ENCODE measurements around the gene JAG1. TPM values are rescaled to one million over a fixed set of nuclear protein-coding genes. Genes with fewer than 3 reads are reported as not detected.
A peak's percentile ranks its signal among the peaks of the same experiment; 100 is the strongest.

Gene JAG1
- total and polyA plus RNA-seq, 2 of the 4 experiments (the other 2 are of a cell fraction), result 10.2 to 22.6 TPM

DNA sequence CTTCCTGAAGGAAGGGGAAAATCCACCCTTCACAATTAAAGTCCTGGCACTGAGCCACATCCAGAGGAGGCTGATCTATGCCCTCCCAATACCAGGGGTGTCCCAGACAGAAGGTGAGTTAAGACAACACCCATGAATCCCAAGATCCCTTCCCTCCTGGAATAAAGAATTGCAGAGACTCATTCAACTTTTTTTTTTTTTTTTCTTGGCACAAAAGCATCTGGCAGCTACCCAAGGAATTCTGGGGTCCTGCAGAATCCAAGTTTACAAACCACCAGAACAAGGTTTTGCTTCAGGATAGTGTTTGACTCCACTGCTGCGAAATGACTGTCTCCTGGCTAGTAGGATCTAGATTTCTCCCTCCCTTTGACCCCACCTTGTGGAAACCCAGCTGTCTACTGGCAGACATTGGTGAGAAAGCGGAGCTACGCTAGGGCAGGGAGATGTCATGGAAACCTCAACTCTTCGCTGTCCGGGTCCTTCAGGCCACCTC is 37.4 kb downstream of the JAG1 start:
- Histone ChIP-seq H2AK9ac (replicated peaks; ENCODE audit: low read depth, low read length, poor library complexity) (no peak overlapping the region), H2BK15ac (ENCODE audit: low read depth, low read length) (peak overlapping the region; percentile 71; the same call in 2 of the 3 replicates), H3K79me1 (ENCODE audit: low read depth in 1 of 2, low read length in 2 of 2) (peaks cover 0 to 25% of the 10 kb centered on the region in 2 experiments; a peak in 2 of 4 replicates), H4K20me1 (ENCODE audit: insufficient read depth, low read length) (no peaks in the 10 kb centered on the region), H3K18ac (ENCODE audit: low read depth, low read length) (peak overlapping the region; percentile 33), H4K8ac (ENCODE audit: low read depth in 2 of 2, low read length in 2 of 2) (peak overlapping the region in 1 of 2 experiments; percentile 43; a peak in 2 of 4 replicates), H3K14ac (replicated peaks; ENCODE audit: low read depth, low read length) (peak overlapping the region; percentile 51), H3K4ac (ENCODE audit: low read depth, low read length) (peak overlapping the region; percentile 53), H3K4me3 (ENCODE audit: insufficient read depth, low read depth, low read length) (no peak overlapping the region), H3K9me1 (ENCODE audit: insufficient read depth, low read length) (peaks cover 20% of the 10 kb centered on the region), H3K9me3 (ENCODE audit: control insufficient read depth, insufficient read depth, low read length) (no peaks in the 10 kb centered on the region), H2AFZ (replicated peaks; ENCODE audit: low read length, poor library complexity) (no peak overlapping the region), H3K4me2 (ENCODE audit: low read depth, low read length) (peak overlapping the region; percentile 3; the same call in 1 of the 2 replicates), H2BK120ac (ENCODE audit: low read depth, low read length) (peak overlapping the region; percentile 70), H2BK5ac (ENCODE audit: low read depth, low read length, poor library complexity, severe bottlenecking) (no peak overlapping the region), H3K23ac (ENCODE audit: low read depth, low read length) (peak overlapping the region; percentile 87; the same call in 1 of the 2 replicates), H3K27me3 (ENCODE audit: control insufficient read depth, insufficient read depth, low read length) (no peaks in the 10 kb centered on the region), H3K9ac (ENCODE audit: low read depth, low read length) (no peak overlapping the region), H2BK20ac (ENCODE audit: low read depth, low read length) (peak overlapping the region; percentile 90), H2AK5ac (ENCODE audit: low read depth, low read length) (peak overlapping the region; percentile 93), H4K5ac (ENCODE audit: low read depth, low read length) (peak overlapping the region; percentile 16; the same call in 1 of the 2 replicates), H3K27ac (ENCODE audit: insufficient read depth, low read length) (peak overlapping the region; percentile 21; the same call in 1 of the 2 replicates), H3K36me3 (ENCODE audit: control insufficient read depth, insufficient read depth, low read length) (peaks cover 27% of the 10 kb centered on the region), H3K4me1 (ENCODE audit: control insufficient read depth, insufficient read depth, low read length) (peaks cover 24% of the 10 kb centered on the region), H4K91ac (ENCODE audit: insufficient read depth, low read depth, low read length) (peak overlapping the region; percentile 72), H3K56ac (ENCODE audit: extremely low read depth, insufficient read depth, low read length) (peak overlapping the region; percentile 13; the same call in 1 of the 2 replicates)
- DNase-seq (peak; percentile 64), ATAC-seq (ENCODE audit: low read depth) (peak; percentile 9; the same call in 1 of the 2 replicates)
- no CpG with 5 or more reads among the region's 5 CpGs for WGBS, 2 experiments (ENCODE audit: extremely low coverage in 2 of 2, insufficient read length in 1 of 2)
- BruUV-seq (replicated peaks), result no TSS peak
- in situ Hi-C loops (cut with MboI; ENCODE audit: low sequenced_read_pairs) (no loop called here), dilution Hi-C loops (cut with HindIII; ENCODE audit: low sequenced_read_pairs, unreplicated experiment) (no loop called here), intact Hi-C loops (cut with micrococcal nuclease) (loop anchor here (5.0 kb wide), 1 partner anchor 39 kb away; no protein-coding TSS in a partner anchor)
- POLR2A ChIA-PET (ENCODE audit: unreplicated experiment), result interaction anchor here (1.0 kb wide), 1 partner anchor 13 kb away, joined by 11 read pairs; no protein-coding TSS in a partner anchor
- CTCF ChIA-PET, result interaction anchor here (0.6 to 1.5 kb wide), 3 partner anchors 35 to 908 kb away, joined by 3 read pairs; no protein-coding TSS in a partner anchor
- TF ChIP-seq RAD21 (IDR thresholded peaks at IDR 0.05; ENCODE audit: low read length), result no peak
- TF ChIP-seq, protein P1, sequence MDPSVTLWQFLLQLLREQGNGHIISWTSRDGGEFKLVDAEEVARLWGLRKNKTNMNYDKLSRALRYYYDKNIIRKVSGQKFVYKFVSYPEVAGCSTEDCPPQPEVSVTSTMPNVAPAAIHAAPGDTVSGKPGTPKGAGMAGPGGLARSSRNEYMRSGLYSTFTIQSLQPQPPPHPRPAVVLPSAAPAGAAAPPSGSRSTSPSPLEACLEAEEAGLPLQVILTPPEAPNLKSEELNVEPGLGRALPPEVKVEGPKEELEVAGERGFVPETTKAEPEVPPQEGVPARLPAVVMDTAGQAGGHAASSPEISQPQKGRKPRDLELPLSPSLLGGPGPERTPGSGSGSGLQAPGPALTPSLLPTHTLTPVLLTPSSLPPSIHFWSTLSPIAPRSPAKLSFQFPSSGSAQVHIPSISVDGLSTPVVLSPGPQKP (IDR thresholded peaks at IDR 0.05; ENCODE audit: borderline replicate concordance, low read depth, low read length), result no peak
- TF ChIP-seq, protein P2, sequence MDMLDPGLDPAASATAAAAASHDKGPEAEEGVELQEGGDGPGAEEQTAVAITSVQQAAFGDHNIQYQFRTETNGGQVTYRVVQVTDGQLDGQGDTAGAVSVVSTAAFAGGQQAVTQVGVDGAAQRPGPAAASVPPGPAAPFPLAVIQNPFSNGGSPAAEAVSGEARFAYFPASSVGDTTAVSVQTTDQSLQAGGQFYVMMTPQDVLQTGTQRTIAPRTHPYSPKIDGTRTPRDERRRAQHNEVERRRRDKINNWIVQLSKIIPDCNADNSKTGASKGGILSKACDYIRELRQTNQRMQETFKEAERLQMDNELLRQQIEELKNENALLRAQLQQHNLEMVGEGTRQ (IDR thresholded peaks at IDR 0.05; ENCODE audit: low read depth, low read length), result no peak
- TF ChIP-seq BHLHE40 (IDR thresholded peaks at IDR 0.05; ENCODE audit: low read depth, low read length), result no peak
- no peak for TF ChIP-seq MXI1 (IDR thresholded peaks at IDR 0.05; ENCODE audit: borderline replicate concordance, low read depth, low read length)
- no peak for TF ChIP-seq RCOR1 (IDR thresholded peaks at IDR 0.05; ENCODE audit: insufficient replicate concordance, low read length)
- no peak for TF ChIP-seq POLR2A (IDR thresholded peaks at IDR 0.05; ENCODE audit: low read depth, low read length)
- no peak for TF ChIP-seq MAFK (IDR thresholded peaks at IDR 0.05; ENCODE audit: low read depth, low read length)
- TF ChIP-seq, protein P3, sequence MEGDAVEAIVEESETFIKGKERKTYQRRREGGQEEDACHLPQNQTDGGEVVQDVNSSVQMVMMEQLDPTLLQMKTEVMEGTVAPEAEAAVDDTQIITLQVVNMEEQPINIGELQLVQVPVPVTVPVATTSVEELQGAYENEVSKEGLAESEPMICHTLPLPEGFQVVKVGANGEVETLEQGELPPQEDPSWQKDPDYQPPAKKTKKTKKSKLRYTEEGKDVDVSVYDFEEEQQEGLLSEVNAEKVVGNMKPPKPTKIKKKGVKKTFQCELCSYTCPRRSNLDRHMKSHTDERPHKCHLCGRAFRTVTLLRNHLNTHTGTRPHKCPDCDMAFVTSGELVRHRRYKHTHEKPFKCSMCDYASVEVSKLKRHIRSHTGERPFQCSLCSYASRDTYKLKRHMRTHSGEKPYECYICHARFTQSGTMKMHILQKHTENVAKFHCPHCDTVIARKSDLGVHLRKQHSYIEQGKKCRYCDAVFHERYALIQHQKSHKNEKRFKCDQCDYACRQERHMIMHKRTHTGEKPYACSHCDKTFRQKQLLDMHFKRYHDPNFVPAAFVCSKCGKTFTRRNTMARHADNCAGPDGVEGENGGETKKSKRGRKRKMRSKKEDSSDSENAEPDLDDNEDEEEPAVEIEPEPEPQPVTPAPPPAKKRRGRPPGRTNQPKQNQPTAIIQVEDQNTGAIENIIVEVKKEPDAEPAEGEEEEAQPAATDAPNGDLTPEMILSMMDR (conservative IDR thresholded peaks at IDR 0.05; ENCODE audit: low read depth, low read length), result no peak

Data from IMR-90 (cell line).